Spleen (tissue), 7 donors: Measurements from ENCODE around the gene SH3BGRL3.

ENCODE experiments used
- CTCF ChIP-seq, 11 experiments: fragments of 200-600 bp in 7 of 11; fragments of 450-650 bp in 4 of 11; sonication (generic) in 4 of 11; IDR thresholded peaks in 8 of 11; conservative IDR thresholded peaks in 3 of 11; 1 replicate in 7 of 11; 2 replicates in 4 of 11; pipeline versions ENCODE4 v1.4.0 to v1.8.0; 2016 to 2021; ENCODE audit warnings: antibody characterized with exemption in 11 of 11, inconsistent platforms in 4 of 11, mild to moderate bottlenecking in 1 of 11
- POLR2A ChIP-seq, 3 donors: fragments of 450-650 bp; IDR thresholded peaks; one replicate each; pipeline ENCODE4 v1.5.1; 2017; ENCODE audit warnings: antibody characterized with exemption in 3 of 3, mild to moderate bottlenecking in 1 of 3
- POLR2AphosphoS5 ChIP-seq, 3 donors: sonication (generic); formaldehyde crosslinking; IDR thresholded peaks; one replicate each; pipeline ENCODE4 v1.5.1; 2017; ENCODE audit warnings: antibody characterized with exemption in 3 of 3
- donor health status: DM: no; HTN: no; CAD: no; lungs with moderate emphysema.
- donor health status: DM: no; HTN: no; CAD: no.
- donor health status: DM: no; HTN: no; CAD: no.

- TF ChIP-seq CTCF (IDR thresholded peaks at IDR 0.05 in 8 of 11, conservative IDR thresholded peaks at IDR 0.05 in 3 of 11) = no peak
- no peak for TF ChIP-seq POLR2AphosphoS5 (IDR thresholded peaks at IDR 0.05)
- TF ChIP-seq POLR2A (IDR thresholded peaks at IDR 0.05) = no peak
Measured at GRCh38 chr1:26252718-26253117, 27.2 kb upstream of the SH3BGRL3 start.
